AG09319 (cell line): Measurements from ENCODE around the gene TMC2.
"Not testable (repeated sequence)": the region's sequence is repeated elsewhere in the genome, so short reads cannot be mapped to it uniquely, and the experiment has no call there.

Experiments used
- DNase-seq: peaks from one replicate; pipeline ENCODE4 v3.0.0-alpha.2; 2010; ENCODE audit warnings: low read depth; ENCODE audit errors: extremely low read depth
- TF ChIP-seq, protein P1 (sequence below): IDR thresholded peaks from 2 replicates; pipeline ENCODE4 v1.5.1; 2011; ENCODE audit warnings: low read depth, mild to moderate bottlenecking, inconsistent platforms, low read length, moderate library complexity

Gene TMC2, protein sequence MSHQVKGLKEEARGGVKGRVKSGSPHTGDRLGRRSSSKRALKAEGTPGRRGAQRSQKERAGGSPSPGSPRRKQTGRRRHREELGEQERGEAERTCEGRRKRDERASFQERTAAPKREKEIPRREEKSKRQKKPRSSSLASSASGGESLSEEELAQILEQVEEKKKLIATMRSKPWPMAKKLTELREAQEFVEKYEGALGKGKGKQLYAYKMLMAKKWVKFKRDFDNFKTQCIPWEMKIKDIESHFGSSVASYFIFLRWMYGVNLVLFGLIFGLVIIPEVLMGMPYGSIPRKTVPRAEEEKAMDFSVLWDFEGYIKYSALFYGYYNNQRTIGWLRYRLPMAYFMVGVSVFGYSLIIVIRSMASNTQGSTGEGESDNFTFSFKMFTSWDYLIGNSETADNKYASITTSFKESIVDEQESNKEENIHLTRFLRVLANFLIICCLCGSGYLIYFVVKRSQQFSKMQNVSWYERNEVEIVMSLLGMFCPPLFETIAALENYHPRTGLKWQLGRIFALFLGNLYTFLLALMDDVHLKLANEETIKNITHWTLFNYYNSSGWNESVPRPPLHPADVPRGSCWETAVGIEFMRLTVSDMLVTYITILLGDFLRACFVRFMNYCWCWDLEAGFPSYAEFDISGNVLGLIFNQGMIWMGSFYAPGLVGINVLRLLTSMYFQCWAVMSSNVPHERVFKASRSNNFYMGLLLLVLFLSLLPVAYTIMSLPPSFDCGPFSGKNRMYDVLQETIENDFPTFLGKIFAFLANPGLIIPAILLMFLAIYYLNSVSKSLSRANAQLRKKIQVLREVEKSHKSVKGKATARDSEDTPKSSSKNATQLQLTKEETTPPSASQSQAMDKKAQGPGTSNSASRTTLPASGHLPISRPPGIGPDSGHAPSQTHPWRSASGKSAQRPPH

DNA sequence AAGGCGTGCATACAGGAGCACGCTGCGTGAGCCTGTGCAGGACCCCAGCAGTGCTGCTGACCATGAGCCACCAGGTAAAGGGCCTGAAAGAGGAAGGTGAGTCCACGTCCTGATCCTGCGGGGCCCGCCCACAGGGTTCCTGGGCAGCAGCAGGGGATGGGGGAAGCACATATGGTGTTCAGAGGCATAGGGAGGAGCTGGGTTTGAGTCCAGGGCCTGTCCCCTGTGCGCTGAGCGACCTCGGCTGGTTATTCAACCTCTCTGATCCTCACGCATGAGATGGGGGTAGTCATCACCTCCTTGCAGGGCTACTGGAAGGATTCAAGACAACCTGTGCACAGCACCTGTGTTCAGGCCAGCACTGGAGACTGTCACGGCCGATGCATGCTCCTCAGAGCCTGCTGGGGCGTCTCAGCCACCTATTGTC is at the start of gene TMC2:
TMC2 (plus strand) TSS at position 14 of the 427 bp plus-strand sequence; CDS start at position 63, 49 bp downstream.
- TF ChIP-seq, protein P1, sequence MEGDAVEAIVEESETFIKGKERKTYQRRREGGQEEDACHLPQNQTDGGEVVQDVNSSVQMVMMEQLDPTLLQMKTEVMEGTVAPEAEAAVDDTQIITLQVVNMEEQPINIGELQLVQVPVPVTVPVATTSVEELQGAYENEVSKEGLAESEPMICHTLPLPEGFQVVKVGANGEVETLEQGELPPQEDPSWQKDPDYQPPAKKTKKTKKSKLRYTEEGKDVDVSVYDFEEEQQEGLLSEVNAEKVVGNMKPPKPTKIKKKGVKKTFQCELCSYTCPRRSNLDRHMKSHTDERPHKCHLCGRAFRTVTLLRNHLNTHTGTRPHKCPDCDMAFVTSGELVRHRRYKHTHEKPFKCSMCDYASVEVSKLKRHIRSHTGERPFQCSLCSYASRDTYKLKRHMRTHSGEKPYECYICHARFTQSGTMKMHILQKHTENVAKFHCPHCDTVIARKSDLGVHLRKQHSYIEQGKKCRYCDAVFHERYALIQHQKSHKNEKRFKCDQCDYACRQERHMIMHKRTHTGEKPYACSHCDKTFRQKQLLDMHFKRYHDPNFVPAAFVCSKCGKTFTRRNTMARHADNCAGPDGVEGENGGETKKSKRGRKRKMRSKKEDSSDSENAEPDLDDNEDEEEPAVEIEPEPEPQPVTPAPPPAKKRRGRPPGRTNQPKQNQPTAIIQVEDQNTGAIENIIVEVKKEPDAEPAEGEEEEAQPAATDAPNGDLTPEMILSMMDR: no peak
- no peak for DNase-seq

DNA sequence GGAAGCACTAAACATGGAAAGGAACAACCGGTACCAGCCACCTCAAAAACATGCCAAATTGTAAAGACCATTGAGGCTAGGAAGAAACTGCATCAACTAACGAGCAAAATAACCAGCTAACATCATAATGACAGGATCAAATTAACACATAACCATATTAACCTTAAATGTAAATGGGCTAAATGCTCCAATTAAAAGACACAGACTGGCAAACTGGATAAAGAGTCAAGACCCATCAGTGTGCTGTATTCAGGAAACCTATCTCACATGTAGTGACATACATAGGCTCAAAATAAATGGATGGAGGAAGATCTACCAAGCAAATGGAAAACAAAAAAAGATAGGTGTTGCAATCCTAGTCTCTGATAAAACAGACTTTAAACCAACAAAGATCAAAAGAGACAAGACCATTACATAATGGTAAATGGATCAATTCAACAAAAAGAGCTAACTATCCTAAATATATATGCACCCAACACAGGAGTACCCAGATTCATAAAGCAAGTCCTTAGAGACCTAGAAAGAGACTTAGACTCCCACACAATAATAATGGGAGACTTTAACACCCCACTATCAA is 33.5 kb upstream of the TMC2 start:
- DNase-seq: not testable (repeated sequence)

DNA sequence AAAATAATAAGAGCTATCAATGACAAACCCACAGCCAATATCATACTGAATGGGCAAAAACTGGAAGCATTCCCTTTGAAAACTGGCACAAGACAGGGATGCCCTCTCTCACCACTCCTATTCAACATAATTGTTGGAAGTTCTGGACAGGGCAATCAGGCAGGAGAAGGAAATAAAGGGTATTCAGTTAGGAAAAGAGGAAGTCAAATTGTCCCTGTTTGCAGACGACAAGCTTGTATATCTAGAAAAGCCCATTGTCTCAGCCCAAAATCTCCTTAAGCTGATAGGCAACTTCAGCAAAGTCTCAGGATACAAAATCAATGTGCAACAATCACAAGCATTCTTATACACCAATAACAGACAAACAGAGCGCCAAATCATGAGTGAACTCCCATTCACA is 31.6 kb upstream of the TMC2 start:
- DNase-seq: not testable (repeated sequence)

DNA sequence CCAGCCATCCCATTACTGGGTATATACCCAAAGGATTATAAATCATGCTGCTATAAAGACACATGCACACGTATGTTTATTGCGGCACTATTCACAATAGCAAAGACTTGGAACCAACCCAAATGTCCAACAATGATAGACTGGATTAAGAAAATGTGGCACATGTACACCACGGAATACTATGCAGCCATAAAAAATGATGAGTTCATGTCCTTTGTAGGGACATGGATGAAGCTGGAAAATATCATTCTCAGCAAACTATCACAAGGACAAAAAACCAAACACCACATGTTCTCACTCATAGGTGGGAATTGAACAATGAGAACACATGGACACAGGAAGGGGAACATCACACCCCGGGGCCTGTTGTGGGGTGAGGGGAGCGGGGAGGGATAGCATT is 29.9 kb upstream of the TMC2 start:
- not testable (repeated sequence) for DNase-seq

DNA sequence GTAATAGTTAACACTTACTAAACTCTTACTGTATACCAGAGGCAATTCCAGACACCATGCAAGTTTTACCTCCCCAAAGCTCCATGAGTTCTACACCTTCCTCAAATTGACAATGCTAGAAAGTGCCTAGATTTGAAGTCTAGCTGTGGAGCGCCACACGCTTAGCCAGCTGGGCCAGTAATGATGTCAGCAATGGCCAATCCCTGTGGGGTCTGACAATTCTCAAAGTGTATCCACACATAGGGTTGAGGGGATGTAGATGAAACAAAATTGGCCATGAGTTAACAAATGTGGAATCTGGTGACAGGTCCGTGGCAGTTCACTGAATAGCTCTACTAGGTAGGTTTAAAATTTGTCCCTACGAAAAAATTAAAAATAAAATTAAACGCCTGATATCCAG is 28.9 kb upstream of the TMC2 start:
- TF ChIP-seq, protein P1: no peak
- no peak for DNase-seq

DNA sequence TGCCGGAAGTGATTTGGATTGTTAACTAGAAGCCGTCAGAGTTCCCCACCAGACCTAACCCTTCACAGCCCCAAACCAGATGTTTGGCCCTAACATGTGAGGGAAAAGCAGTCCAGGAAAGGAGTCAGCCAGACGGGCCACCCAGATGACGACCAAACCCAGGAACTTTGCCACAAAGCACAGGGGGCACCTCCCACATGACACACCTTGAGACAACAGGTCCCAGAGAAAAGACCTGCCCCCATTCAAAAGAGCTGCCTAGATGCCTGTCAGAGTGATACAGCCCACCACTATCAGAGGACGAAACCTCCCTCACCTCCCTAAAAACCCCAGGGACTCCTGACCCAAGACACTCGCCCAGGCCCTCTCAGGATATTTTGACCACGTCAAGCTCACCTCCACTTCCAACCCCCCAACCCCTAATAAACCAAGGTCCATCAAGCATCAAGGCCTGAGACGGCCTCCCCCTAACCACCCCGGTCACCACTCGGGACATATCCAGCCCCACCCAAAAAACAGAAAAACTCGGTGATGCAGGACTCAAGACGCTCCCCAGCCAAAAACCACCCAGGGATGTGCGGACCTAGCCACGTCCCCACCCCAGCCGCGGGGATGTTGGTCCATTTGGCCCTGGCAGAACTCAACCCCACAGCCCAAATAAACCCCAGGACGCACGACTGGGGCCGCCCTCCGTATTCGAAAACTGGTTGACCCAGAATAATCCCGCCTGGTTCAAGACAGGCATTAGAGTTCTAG is 28.3 kb upstream of the TMC2 start:
- DNase-seq: no peak
- TF ChIP-seq, protein P1: no peak

DNA sequence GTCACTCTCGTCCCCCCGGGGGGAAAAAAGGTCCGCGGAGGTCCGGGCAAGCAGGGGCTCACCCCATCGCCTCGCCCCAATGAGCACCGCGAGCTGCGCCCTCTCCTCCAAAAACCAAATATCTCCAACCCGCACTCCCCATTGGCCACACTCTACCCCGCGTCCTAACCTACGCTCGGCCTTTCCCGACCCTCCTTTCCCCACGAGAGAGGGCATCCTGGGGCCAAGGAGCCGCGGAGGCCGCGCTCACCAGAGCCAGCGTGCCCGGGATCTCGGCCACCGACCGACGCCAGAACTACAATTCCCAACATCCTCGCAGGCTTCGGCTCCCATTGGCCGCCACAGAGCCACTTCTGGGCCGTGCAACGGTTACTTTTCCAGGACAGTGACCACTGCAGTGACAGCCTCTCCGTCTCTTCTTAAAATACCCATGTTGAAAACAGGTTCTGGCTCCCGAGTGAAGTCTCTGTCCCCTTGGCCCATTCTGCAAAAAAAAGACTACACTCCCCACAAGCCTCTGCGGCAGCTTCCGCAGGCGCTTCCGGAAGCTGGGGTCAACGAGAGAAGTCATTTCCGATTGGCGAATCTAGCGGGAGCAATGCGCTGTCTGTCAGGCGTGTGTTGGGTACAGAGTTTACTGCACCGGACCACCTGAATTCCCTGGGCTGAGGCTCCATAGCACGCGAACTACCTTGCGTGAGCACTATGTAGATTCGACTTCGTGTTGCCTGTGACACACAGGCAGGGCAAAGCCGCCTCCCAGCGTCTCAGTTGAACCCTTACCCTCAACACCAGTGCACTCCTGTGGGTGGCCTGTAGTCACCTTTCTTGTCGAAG is 27.5 kb upstream of the TMC2 start, which contains the start of gene ZNF343:
ZNF343 (minus strand) TSS at position 285 of the 837 bp plus-strand sequence. CDS start 15,020 bp downstream, outside the sequence.
- peak; percentile 48 for DNase-seq
- TF ChIP-seq, protein P1: no peak

DNA sequence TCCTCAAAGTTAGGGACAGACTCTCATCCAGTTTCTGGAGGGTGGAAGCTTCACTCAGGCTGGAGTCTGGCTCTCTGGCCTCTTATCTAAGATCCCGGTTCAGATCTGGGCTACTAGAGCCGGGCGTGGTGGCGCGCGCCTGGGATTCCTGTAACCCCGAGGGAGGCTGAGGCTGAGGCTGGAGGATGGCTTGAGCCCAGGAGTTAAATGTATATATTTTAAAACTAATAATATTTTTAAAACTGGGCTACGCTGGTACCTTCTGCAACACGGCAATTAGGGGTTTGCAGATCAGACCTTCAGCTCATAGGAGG is 26.9 kb upstream of the TMC2 start:
- DNase-seq: no peak
- TF ChIP-seq, protein P1: no peak
